GM12873 (cell line): ENCODE results near the gene RGP1.

Experiments
- CTCF ChIP-seq: IDR thresholded peaks from 2 replicates; pipeline ENCODE4 v1.5.1; 2012; ENCODE audit warnings: low read depth, mild to moderate bottlenecking, moderate library complexity, low read length, control low read depth; ENCODE audit not compliant: insufficient read depth; ENCODE audit errors: missing control alignments

Gene RGP1

GRCh38 chr9:35763803-35764202, 14.7 kb downstream of the RGP1 start:
- TF ChIP-seq CTCF: no peak

GRCh38 chr9:35766997-35767396, 17.9 kb downstream of the RGP1 start:
- TF ChIP-seq CTCF: no peak

- no peak for TF ChIP-seq CTCF
Measured at GRCh38 chr9:35767458-35767857, 18.4 kb downstream of the RGP1 start.

GRCh38 chr9:35769763-35770162, 20.7 kb downstream of the RGP1 start:
- TF ChIP-seq CTCF: no peak

- TF ChIP-seq CTCF: no peak
Measured at GRCh38 chr9:35771075-35771433, 22.0 kb downstream of the RGP1 start.

GRCh38 chr9:35771534-35771933, 22.4 kb downstream of the RGP1 start:
- no peak for TF ChIP-seq CTCF

- TF ChIP-seq CTCF: no peak
Measured at GRCh38 chr9:35771943-35772342, 22.9 kb downstream of the RGP1 start.
